Adipocyte (in vitro differentiated cells): ENCODE data around the gene MEIOB.
A peak's percentile ranks its signal among the peaks of the same experiment; 100 is the strongest.
"Not testable (repeated sequence)": the region's sequence is repeated elsewhere in the genome, so short reads cannot be mapped to it uniquely, and the experiment has no call there.

ENCODE experiments used
- DNase-seq: peaks from one replicate; pipeline ENCODE4 v3.0.0-alpha.2; 2015; ENCODE audit warnings: low read depth
- H3K27me3 ChIP-seq: replicated peaks from 2 replicates; pipeline ENCODE4 v1.7.0; 2013; ENCODE audit warnings: mild to moderate bottlenecking, low read length, moderate library complexity; ENCODE audit not compliant: control insufficient read depth, insufficient read depth
- H3K36me3 ChIP-seq: 2 replicates; pipeline ENCODE4 v1.7.0; 2013; ENCODE audit warnings: low read length, mild to moderate bottlenecking, moderate library complexity; ENCODE audit not compliant: control insufficient read depth, insufficient read depth, severe bottlenecking
- H3K4me1 ChIP-seq: 2 replicates; pipeline ENCODE4 v1.7.0; 2013; ENCODE audit warnings: mild to moderate bottlenecking, low read length, moderate library complexity; ENCODE audit not compliant: control insufficient read depth, insufficient read depth
- H3K4me3 ChIP-seq: 2 replicates; pipeline ENCODE4 v1.7.0; 2013; ENCODE audit warnings: mild to moderate bottlenecking, low read length, moderate library complexity
- H3K9ac ChIP-seq: 2 replicates; pipeline ENCODE4 v1.7.0; 2013; ENCODE audit warnings: mild to moderate bottlenecking, low read length, moderate library complexity
- H3K9me3 ChIP-seq: 2 replicates; pipeline ENCODE4 v1.7.0; 2013; ENCODE audit warnings: mild to moderate bottlenecking, low read length, moderate library complexity; ENCODE audit not compliant: control insufficient read depth

Gene MEIOB

GRCh38 chr16:1871974-1872635 lies at the start of gene MEIOB:
MEIOB (minus strand) TSS chr16:1872164; CDS start chr16:1868175, 3,989 bp downstream.
- peak; percentile 39 for DNase-seq
- Histone ChIP-seq H3K9ac (no peak within 1 kb of the TSS), H3K27me3 (peaks cover 16% of the 10 kb centered on the region), H3K4me1 (peaks cover 8% of the 10 kb centered on the region), H3K9me3 (no peaks in the 10 kb centered on the region), H3K4me3 (no peak within 1 kb of the TSS), H3K36me3 (no peaks in the 10 kb centered on the region)

- Histone ChIP-seq H3K27me3 (peaks cover 73% of the 10 kb centered on the region), H3K36me3 (no peaks in the 10 kb centered on the region), H3K4me3 (no peak overlapping the region), H3K9ac (no peak overlapping the region), H3K9me3 (no peaks in the 10 kb centered on the region), H3K4me1 (peaks cover 7% of the 10 kb centered on the region)
- DNase-seq: peak; percentile 29
Observed at GRCh38 chr16:1920727-1921171, 48.8 kb upstream of the MEIOB start.

- not testable (repeated sequence) for H3K9me3 ChIP-seq, H3K9ac ChIP-seq, H3K4me1 ChIP-seq, DNase-seq, H3K36me3 ChIP-seq, H3K4me3 ChIP-seq
- H3K27me3 ChIP-seq: peaks cover 78% of the 10 kb centered on the region
Observed at GRCh38 chr16:1920122-1920521, 48.2 kb upstream of the MEIOB start.

GRCh38 chr16:1919327-1919998 lies 47.5 kb upstream of the MEIOB start:
- H3K27me3 ChIP-seq: peaks cover 80% of the 10 kb centered on the region
- no peak overlapping the region for H3K9ac ChIP-seq
- no peaks in the 10 kb centered on the region for H3K9me3 ChIP-seq
- DNase-seq: no peak
- peaks cover 7% of the 10 kb centered on the region for H3K4me1 ChIP-seq
- H3K36me3 ChIP-seq: no peaks in the 10 kb centered on the region
- H3K4me3 ChIP-seq: no peak overlapping the region

GRCh38 chr16:1918351-1919326 lies 46.7 kb upstream of the MEIOB start, which contains the start of gene HS3ST6:
HS3ST6 (minus strand) TSS chr16:1918415; CDS start chr16:1918323, 92 bp downstream.
- H3K27me3 ChIP-seq: peaks cover 79% of the 10 kb centered on the region
- no peak within 1 kb of the TSS for H3K4me3 ChIP-seq

GRCh38 chr16:1917665-1918350 lies 45.8 kb upstream of the MEIOB start:
- DNase-seq: no peak
- peaks cover 78% of the 10 kb centered on the region for H3K27me3 ChIP-seq
- no peak overlapping the region for H3K4me3 ChIP-seq
- H3K36me3 ChIP-seq: no peaks in the 10 kb centered on the region
- no peaks in the 10 kb centered on the region for H3K9me3 ChIP-seq
- H3K9ac ChIP-seq: no peak overlapping the region
- H3K4me1 ChIP-seq: no peaks in the 10 kb centered on the region

More at GRCh38 chr16:1918351-1919326, 46.7 kb upstream of the MEIOB start, which contains the start of gene HS3ST6:
- peak; percentile 11 for DNase-seq
- no peaks in the 10 kb centered on the region for H3K9me3 ChIP-seq
- H3K36me3 ChIP-seq: no peaks in the 10 kb centered on the region
- H3K4me1 ChIP-seq: peaks cover 4% of the 10 kb centered on the region
- no peak within 1 kb of the TSS for H3K9ac ChIP-seq

GRCh38 chr16:1917056-1917664 lies 45.2 kb upstream of the MEIOB start:
- no peak for DNase-seq

GRCh38 chr16:1916640-1916990 lies 44.7 kb upstream of the MEIOB start:
- H3K27me3 ChIP-seq: peaks cover 73% of the 10 kb centered on the region
- no peaks in the 10 kb centered on the region for H3K4me1 ChIP-seq

More at GRCh38 chr16:1917056-1917664, 45.2 kb upstream of the MEIOB start:
- H3K9ac ChIP-seq: no peak overlapping the region
- H3K4me1 ChIP-seq: no peaks in the 10 kb centered on the region
- H3K36me3 ChIP-seq: no peaks in the 10 kb centered on the region
- H3K4me3 ChIP-seq: no peak overlapping the region
- H3K9me3 ChIP-seq: no peaks in the 10 kb centered on the region
- peaks cover 74% of the 10 kb centered on the region for H3K27me3 ChIP-seq

GRCh38 chr16:1915732-1916639 lies 44.0 kb upstream of the MEIOB start:
- peaks cover 68% of the 10 kb centered on the region for H3K27me3 ChIP-seq

More at GRCh38 chr16:1916640-1916990, 44.7 kb upstream of the MEIOB start:
- Histone ChIP-seq H3K4me3 (no peak overlapping the region), H3K36me3 (no peaks in the 10 kb centered on the region), H3K9me3 (no peaks in the 10 kb centered on the region), H3K9ac (no peak overlapping the region)
- DNase-seq: no peak

More at GRCh38 chr16:1915732-1916639, 44.0 kb upstream of the MEIOB start:
- Histone ChIP-seq H3K4me1 (no peaks in the 10 kb centered on the region), H3K9ac (no peak overlapping the region), H3K4me3 (no peak overlapping the region), H3K9me3 (no peaks in the 10 kb centered on the region), H3K36me3 (no peaks in the 10 kb centered on the region)
- DNase-seq: no peak
